ENCODE measurements around the gene GRIN1.

The GRIN1 gene

DNA sequence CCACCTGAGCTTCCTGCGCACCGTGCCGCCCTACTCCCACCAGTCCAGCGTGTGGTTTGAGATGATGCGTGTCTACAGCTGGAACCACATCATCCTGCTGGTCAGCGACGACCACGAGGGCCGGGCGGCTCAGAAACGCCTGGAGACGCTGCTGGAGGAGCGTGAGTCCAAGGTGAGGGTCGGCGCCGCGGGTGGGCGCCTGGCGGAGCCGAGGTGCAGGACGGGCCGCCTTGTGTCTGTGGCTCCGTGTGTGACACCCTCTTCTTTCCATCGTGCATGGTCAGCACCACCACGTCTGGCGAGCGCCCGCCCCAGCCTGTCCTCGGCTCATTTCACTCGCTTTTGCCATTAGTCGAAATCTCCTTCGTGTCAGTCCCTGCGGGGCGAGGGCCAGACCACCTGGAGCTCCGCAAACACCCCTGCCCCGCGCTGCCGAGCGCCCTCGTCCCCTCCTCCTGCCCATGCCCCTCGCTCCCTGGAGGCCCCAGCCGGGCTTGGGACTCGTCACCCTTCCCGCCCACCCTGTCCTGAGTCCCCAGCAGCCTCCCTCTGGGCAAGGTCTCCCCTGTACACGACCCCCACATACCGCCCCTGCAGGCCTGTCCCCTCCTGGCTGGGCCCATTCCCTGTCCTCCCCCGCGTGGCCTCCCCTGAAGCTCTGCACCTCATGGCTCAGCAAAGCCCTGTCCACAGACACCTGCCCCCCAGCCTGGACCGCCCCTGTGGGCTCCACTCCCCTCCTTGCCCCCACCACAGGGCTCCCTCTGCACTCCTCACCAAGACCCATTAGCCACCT, 7.0 kb downstream of the GRIN1 start:
- H3K27ac ChIP-seq = no peak overlapping the region

DNA sequence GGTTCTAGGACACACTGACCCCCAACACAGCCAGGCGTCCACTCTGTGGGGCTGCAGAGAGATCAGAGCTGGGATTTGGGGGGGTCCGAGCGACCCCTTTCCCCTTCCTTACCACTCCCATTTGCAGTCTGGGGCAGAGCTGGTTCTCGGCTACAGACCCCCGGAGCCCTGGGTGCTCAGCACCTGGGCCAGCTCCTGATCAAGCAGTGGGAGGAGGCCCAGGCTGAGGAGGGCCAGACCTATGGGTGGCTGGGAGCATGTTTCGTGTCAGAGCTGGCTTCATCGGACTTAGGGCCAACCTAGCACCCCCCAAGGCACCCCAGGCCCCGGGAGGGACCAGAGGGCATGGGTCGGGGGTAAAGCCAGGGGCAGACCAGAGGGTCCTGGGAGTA, 7.6 kb downstream of the GRIN1 start:
- DNase-seq (ENCODE audit: low read depth, low spot score) = no peak
- no peak overlapping the region for H3K27ac ChIP-seq

More for the DNA sequence above, 7.0 kb downstream of the GRIN1 start:
- no peak for DNase-seq (ENCODE audit: low read depth, low spot score)

DNA sequence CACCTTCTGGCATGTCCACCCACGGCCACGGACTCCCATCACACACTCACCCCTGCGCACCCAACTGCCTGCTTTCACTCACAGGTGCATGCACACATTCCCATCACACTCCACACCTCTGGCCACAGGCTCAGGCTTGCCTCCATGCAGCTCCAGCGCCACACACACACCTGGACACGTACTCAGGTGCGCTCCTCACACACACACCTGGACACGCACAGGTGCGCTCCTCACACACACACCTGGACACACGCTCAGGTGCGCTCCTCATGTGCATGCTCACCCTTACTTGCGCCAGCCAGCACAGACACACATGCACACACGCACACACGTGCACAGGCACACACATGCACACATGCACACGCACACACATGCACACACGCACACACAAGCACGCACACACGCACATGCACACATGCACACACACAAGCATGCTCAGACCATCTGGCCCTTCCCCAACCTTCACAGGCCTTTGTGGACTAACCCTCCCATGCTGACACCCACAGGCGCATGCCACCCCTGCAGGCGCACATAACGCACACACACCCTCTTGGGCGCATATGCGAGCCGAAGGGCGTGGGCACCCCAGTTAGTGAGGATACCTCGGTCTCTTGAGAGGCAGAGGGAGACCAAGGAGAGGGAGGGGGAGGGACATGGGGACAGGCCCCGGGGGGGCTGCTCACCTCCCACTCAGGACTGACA, 8.3 kb downstream of the GRIN1 start:
- no peak overlapping the region for H3K27ac ChIP-seq
- no peak for DNase-seq (ENCODE audit: low read depth, low spot score)

DNA sequence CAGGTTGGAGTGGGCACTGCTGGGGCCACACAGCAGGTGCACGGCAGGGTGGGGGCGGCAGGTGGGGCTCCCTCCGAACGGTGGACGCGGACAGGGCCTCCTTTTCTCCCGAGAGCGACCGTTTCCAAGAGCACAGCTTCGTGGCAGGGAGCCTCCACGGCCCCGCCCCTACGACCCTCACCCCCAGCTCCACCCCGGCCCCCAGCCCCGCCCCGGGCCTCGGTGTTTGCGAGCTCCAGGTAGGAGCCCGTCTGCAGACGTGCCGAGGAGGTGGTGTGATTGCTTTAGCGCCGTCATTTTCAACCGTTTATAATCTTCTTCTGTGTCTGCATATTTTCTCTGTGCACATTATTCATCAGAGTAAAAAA, 8.8 kb downstream of the GRIN1 start:
- no peak overlapping the region for H3K27ac ChIP-seq
- no peak for DNase-seq (ENCODE audit: low read depth, low spot score)

DNA sequence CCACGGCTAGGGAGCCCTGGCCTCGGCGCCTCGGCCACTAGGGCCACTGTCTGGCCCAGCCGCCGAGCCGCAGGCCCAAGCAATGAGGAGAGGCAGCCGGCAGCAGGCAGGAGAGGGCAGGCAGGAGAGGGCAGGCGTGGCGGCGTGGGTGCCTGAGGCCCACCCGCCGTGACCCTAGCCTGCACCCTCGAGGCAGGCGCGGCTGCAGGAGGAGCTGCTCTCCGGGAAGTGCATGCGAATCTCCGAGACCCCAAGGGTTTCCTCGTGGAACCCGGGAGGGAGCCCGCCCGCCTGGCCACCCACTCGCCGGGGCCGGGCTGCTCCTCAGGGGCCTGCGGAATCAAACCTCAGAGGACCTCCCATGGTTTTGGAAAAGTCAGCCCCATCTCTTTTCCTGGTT, 9.3 kb downstream of the GRIN1 start:
- no peak overlapping the region for H3K27ac ChIP-seq
- no peak for DNase-seq (ENCODE audit: low read depth, low spot score)

DNA sequence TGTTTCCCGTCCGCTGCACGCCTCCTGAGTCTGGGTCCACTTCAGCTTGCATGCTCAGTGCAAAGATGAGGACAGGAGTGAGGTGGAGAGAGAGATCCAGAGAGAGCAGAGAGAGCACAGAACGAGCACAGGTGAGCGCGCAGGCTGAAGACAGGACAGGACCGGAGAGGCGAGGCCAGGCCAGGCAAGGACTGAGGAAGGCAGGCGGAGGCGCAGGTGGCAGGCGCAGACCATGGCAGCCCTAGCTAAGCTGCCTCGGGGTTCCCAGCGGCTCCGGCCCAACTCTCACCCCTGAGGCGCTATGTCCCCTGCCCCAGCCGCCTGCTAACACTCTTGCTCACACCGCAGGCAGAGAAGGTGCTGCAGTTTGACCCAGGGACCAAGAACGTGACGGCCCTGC, 9.7 kb downstream of the GRIN1 start:
- no peak for DNase-seq (ENCODE audit: low read depth, low spot score)
- H3K27ac ChIP-seq = no peak overlapping the region

DNA sequence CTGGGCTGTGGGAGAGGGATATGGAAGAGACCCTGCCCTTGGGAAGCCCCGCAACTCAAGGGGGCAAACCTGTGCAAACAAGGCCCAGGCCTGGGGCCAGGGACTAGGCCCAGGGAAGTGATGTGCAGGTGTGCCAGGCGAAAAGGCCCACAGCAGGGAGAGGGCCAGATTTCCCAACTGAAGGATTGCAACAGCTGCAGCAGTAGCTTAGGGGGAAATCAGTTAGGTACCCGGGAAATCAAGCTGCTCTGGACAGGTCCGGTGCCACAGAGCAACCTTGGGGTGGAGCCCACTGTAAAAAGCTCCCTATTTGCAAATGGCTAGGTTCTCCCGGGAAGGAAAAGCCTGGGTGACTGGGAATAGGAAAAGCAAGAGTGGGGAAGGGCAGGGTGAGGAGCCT, 10.4 kb downstream of the GRIN1 start:
- no peak overlapping the region for H3K27ac ChIP-seq
- DNase-seq (ENCODE audit: low read depth, low spot score) = no peak

DNA sequence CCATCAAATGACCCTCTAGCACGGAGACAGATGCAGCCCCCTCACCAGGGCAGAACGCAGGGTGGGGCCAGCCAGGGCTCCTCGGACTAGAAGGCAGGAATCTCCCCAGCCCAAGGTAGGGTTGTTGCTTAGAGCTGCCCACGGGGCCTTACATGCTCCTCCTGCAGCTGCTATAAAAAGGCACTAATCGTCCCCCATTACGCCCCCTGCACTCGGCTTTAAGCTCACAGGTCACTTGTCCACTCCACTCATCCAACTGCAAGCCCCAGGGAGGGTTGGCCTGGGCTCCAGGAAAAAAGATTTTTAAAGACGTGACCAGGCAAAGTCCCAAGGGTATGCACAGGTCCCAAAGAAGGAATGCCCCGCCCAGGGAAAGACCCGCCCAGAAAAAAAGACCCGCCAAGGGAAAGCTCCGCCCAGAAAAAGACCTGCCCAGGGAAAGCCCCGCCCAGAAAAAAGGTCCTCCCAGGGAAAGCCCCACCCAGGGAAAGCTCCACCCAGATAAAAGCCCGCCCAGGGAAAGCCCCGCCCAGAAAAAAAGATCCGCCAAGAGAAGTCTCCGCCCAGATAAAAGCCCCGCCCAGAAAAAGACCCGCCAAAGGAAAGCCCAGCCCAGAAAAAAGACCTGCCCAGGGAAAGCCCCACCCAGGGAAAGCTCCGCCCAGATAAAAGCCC, 11.1 kb downstream of the GRIN1 start:
- H3K27ac ChIP-seq = no peak overlapping the region
- DNase-seq (ENCODE audit: low read depth, low spot score) = no peak

DNA sequence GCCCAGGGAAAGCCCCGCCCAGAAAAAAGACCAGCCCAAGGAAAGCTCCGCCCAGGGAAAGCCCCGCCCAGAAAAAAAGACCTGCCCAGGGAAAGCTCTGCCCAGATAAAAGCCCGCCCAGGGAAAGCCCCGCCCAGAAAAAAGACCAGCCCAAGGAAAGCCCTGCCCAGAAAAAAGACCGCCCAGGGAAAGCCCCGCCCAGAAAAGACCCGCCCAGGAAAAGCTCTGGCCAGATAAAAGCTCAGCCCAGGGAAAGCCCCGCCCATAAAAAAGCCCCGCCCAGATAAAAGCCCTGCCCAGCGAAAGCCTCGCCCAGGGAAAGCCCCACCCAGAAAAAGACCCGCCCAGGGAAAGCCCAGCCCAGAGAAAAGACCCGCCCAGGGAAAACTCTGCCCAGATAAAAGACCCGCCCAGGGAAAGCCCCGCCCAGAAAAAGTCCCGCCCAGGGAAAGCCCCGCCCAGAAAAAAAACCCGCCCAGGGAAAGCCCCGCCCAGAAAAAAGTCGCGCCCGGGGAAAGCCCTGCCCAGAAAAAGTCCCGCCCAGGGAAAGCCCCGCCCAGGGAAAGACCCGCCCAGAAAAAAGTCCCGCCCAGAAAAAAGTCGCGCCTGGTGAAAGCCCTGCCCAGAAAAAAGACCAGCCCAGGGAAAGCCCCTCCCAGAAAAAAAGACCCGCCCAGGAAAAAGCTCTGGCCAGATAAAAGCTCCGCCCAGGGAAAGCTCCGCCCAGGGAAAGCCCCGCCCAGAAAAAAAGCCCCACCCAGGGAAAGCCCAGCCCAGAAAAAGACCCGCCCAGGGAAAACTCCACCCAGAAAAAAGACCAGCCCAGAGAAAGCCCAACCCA, 11.9 kb downstream of the GRIN1 start:
- no peak for DNase-seq (ENCODE audit: low read depth, low spot score)
- H3K27ac ChIP-seq = no peak overlapping the region

DNA sequence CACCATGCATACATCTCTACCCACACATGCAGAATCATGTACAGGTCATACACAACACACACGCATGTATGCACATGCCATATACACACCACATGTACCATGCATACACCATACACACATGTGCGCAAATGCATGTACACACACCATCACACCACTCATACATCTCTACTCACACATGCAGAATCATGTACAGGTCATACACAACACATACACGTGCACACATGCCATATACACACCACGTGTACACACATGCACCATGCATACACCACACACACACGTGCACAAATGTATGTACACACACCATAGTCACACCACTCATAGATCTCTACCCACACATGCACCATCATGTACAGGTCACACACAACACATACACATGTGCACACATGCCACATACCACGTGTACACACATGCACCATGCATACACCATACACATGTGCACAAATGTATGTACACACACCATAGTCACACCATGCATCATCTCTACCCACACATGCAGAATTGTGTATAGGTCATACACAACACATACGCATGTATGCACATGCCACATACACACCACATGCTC, 14.0 kb downstream of the GRIN1 start:
- DNase-seq (ENCODE audit: low read depth, low spot score) = no peak
- no peak overlapping the region for H3K27ac ChIP-seq

DNA sequence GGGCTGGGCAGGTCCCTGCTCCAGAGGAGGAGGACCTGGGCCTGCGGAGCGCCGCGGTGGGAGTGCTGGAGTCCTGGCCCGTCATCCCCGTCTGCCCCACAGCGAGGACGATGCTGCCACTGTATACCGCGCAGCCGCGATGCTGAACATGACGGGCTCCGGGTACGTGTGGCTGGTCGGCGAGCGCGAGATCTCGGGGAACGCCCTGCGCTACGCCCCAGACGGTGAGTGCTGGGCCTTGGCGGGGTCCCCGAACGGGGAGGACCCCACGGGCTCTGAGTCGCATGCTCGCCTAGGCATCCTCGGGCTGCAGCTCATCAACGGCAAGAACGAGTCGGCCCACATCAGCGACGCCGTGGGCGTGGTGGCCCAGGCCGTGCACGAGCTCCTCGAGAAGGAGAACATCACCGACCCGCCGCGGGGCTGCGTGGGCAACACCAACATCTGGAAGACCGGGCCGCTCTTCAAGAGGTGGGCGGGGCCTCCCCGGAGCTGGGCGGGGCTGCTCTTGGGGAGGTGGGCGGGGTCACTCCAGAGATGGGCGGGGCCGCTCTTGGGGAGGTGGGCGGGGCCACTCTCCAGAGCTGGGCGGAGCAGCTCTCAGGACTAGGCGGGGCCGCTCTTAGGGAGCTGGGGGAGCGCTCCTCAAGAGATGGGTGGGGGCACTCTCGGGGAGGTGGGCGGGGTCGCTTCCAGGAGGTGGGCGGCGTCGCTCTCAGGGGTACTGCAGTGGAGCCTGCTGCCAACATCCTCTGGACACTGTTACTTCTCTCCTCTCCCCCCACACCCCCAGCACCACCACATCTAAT, 17.8 kb downstream of the GRIN1 start:
- no peak for DNase-seq (ENCODE audit: low read depth, low spot score)
- H3K27ac ChIP-seq = no peak overlapping the region

DNA sequence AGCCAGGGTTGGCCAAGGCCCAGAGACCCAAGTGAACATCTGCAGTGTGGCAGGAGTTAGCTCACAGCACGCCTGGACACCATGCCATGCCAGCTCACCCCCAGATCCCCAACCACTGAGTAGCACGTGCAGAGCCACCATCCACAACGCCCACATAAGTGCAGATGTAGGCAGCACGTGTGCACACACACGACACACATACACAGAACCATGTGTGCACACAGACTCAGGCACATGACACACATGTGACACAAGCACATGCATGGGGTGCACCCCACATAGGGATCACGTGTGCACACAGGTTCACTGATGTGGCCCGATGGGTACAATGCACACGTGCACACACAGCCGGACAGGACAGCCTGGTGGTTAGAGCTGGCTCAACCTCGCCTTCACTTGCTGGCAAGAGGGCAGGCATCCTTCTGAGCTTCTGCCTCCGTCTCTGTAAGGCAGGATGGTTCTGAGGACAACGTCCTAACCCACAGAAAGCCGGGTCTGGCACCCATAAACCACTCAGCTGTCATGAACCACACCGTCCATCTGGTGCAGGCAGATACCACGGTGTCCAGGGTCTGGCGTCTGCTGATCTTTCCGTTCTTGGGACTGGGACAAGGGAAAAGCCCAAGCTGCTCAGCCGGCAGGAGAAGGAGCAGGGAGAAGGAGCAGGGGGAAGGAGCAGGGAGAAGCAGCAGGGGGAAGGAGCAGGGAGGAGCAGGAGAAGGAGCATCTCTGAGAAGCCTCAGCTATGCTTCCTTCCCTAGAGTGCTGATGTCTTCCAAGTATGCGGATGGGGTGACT, 18.9 kb downstream of the GRIN1 start:
- H3K27ac ChIP-seq = no peak overlapping the region
- DNase-seq (ENCODE audit: low read depth, low spot score) = no peak

DNA sequence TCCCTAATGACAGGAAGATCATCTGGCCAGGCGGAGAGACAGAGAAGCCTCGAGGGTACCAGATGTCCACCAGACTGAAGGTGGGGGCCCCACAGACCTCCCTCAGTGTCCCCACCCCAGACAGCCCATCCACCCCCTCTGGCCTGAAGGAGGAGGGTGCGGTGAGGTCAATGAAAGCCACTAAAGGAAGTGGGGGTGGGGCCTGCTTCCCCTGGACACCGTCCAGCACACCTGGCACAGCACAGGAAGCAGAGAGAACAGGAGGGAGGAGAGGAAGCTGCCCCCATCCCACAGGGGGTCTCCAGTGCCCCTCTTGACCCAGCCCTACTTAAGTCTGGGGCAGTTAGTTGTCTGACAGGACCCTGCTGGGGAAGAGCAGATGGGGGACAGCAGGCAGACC, 19.7 kb downstream of the GRIN1 start:
- DNase-seq (ENCODE audit: low read depth, low spot score) = no peak
- no peak overlapping the region for H3K27ac ChIP-seq

DNA sequence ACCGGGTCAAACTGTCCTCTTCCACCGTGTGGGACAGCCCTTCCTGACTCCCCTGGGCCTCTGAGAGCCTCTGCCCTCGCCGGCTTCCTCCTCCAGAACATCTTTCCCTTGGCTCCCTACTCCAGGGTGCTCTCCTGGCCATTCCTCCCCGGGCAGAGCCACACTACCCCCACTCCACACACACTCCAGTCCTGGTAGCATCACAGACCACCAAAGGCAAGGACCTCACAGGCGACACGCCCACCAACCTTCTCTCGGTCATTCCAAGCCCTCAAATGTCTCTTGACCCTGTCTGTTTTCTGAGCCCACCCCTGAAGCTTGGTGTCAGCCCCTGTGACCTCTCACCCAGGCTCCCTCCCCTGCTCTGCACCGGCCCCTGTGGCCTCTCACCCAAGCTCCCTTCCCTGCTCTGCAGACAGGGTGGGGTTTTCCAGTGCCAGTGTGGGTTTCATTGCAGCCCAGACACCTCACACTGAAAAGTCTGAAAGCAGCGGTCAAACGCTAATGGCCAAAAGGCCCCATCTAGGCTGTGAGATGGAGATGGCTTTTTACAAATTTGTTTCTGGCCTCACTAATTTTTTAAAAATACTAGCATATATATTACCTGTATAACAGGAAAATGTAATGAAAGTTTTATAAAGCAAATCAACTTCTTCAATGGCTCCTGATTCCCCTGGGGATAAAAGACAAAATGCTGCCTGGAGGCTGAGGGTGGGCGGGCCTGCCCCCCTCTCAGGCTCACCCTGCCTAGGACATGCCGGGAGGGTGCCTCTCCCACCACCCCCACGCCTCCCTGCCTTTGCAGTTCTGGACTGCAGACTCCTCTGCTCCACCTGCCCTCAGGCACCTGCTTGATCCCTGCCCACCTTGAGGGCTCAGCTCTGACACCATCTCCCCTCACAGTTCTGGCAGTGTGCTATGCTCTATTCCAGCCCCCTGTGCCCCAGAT, 20.4 kb downstream of the GRIN1 start:
- no peak for DNase-seq (ENCODE audit: low read depth, low spot score)
- no peak overlapping the region for H3K27ac ChIP-seq

DNA sequence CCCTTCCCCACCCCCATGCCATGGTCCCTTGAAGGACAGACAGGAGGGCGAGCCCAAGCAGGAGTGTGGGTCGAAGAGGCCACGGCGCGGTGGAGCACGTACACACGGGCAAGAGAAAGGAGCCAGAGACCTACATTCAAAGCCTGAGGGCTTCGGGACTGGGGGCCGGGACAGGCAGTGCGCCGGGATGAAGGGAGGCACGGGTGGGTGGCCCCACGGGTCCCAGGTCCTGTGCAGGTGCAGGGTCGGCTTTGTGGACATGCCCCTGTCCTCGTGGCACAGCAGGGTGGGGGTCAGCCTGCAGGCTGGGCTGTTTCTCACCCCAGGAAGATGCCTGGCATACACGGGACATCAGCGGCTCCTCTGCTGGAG, 21.1 kb downstream of the GRIN1 start:
- H3K27ac ChIP-seq = no peak overlapping the region
- DNase-seq (ENCODE audit: low read depth, low spot score) = no peak

DNA sequence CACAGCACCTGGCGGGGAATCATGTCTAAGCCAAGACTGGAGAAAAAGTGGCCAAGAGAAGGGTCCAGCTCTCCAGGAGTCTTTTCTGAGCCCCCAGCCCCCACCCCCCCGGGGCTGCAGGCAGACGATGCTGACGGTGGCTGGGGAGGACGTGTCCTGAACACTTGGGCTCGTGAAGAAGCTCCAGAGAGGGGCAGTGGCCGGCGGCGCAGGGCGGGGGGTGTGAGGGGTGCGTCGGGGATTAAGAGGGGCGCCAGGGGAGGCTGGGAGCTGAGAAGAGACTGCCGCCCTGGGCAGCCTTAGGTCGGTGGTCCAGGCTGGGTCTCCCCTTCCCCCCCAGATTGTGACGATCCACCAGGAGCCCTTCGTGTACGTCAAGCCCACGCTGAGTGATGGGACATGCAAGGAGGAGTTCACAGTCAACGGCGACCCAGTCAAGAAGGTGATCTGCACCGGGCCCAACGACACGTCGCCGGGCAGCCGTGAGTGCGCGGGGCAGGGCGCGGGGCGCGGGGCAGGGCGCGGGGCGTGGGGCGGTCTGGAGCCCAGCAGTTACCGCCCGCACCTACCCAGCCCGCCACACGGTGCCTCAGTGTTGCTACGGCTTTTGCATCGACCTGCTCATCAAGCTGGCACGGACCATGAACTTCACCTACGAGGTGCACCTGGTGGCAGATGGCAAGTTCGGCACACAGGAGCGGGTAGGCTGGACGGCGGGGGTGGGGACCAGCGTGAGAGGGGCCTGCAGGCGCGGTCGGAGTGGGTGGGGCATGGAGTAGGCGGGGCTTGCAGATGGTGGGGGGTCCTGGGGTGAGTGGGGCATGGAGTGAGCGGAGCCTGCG, 22.0 kb downstream of the GRIN1 start:
- DNase-seq (ENCODE audit: low read depth, low spot score) = no peak
- H3K27ac ChIP-seq = no peak overlapping the region

All from epithelial cell of prostate (primary cell).